Raji (cell line): Measurements from ENCODE around the gene A2M.

Experiments used
- POLR2A ChIP-seq: IDR thresholded peaks from 2 replicates; pipeline ENCODE4 v1.6.1; 2011; ENCODE audit warnings: low read depth, low read length, control low read depth; ENCODE audit not compliant: insufficient read depth

A2M gene

GRCh38 chr12:9115731-9116559, at the start of gene A2M:
TSS of gene A2M (minus strand) at chr12:9115919. CDS start at chr12:9115849, 70 bp downstream.
- TF ChIP-seq POLR2A: no peak

- TF ChIP-seq POLR2A: no peak
Observed at GRCh38 chr12:9163392-9163791, 47.7 kb upstream of the A2M start.

- no peak for TF ChIP-seq POLR2A
Observed at GRCh38 chr12:9156119-9156518, 40.4 kb upstream of the A2M start.

- no peak for TF ChIP-seq POLR2A
Observed at GRCh38 chr12:9149372-9149771, 33.7 kb upstream of the A2M start.

- no peak for TF ChIP-seq POLR2A
Observed at GRCh38 chr12:9148926-9149325, 33.2 kb upstream of the A2M start.

GRCh38 chr12:9147461-9147860, 31.7 kb upstream of the A2M start:
- TF ChIP-seq POLR2A: no peak

GRCh38 chr12:9144730-9145106, 29.0 kb upstream of the A2M start:
- TF ChIP-seq POLR2A: no peak

GRCh38 chr12:9143929-9144729, 28.4 kb upstream of the A2M start:
- no peak for TF ChIP-seq POLR2A

- TF ChIP-seq POLR2A: no peak
Observed at GRCh38 chr12:9143137-9143536, 27.4 kb upstream of the A2M start.

- TF ChIP-seq POLR2A: no peak
Observed at GRCh38 chr12:9135903-9136310, 20.2 kb upstream of the A2M start.

GRCh38 chr12:9134981-9135628, 19.4 kb upstream of the A2M start:
- TF ChIP-seq POLR2A: no peak

- TF ChIP-seq POLR2A: no peak
Observed at GRCh38 chr12:9133216-9133916, 17.6 kb upstream of the A2M start.

GRCh38 chr12:9132008-9132535, 16.4 kb upstream of the A2M start:
- TF ChIP-seq POLR2A: no peak

GRCh38 chr12:9130244-9130643, 14.5 kb upstream of the A2M start:
- no peak for TF ChIP-seq POLR2A
